ENCODE data around the gene COL20A1.

DNA sequence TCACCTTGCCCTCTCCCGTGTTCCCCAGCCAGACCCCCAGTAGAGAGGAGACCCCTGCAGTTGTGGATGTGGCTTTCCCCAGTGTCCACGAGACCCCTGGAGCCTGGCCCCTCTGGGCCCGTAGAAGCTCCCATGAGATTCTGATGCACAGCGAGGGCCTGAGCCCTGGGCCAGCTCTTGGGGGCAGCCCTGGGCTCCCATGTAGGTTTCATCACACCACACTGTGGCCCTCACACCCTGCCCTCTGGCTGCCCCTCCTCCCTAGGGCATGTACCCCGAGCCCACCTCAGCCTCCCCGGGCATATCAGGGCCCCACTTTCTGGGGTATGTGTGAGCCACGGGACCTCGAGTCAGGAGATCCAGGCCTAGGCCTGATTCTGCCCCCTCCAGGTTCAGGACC, 75.2 kb downstream of the COL20A1 start:
- TF ChIP-seq CTCF (IDR thresholded peaks at IDR 0.05) (no peak), POLR2A (IDR thresholded peaks at IDR 0.05) (no peak), POLR2AphosphoS5 (IDR thresholded peaks at IDR 0.05) (no peak), EP300 (IDR thresholded peaks at IDR 0.05) (no peak)

Measured in sigmoid colon (tissue), 4 donors.